Left cardiac atrium (tissue), 4 donors: Measurements from ENCODE around the gene AKR7A3. TPM values are rescaled to one million over a fixed set of nuclear protein-coding genes. Genes with fewer than 3 reads are reported as not detected.
"Not testable (repeated sequence)": the region's sequence is repeated elsewhere in the genome, so short reads cannot be mapped to it uniquely, and the experiment has no call there.

Experiments
- ATAC-seq, 2 donors: fragments of 200-7000 bp; cut with Tn5 transposase; one replicate each; pipeline ENCODE4 v1.9.1; 2020; ENCODE audit warnings: mild to moderate bottlenecking in 2 of 2, moderate library complexity in 2 of 2
- DNase-seq: peaks from one replicate; pipeline ENCODE4 v3.0.0-alpha.2; 2020
- intact Hi-C, 2 donors: fragments of 100-400 bp; cut with DNase I; formaldehyde crosslinking; loops; one replicate each; pipeline versions ENCODE4 v1.14.1 to v1.15.1; 2022 to 2023
- long read RNA-seq: library from polyadenylated mRNA; unstranded; transcript quantifications from one replicate; pipeline ENCODE4 v2.0.0, GENCODE V29; 2021
- total RNA-seq, 2 donors: library from RNA; stranded (reverse); fragmentation: NEBNext Ultra II Directional; extraction: Animal tissue kit (Norgen Biotek cat#: 25700); gene quantifications; one replicate each; pipeline ENCODE4 v1.2.1, GENCODE V29; 2021
- donor health status: DM: no; HTN: yes; CAD: no.
- donor health status: DM: no; HTN: yes; CAD: no; lungs with severe emphysema.
- donor health status: DM: yes; HTN: yes; CAD: no.
- donor health status: Dilated cardiomyopathy.

The AKR7A3 gene
- total RNA-seq: under 1 TPM in 1 of 2 donors, not detected in 1; 0.12 TPM
- long read RNA-seq, partial matches to known transcripts: 0 of 2 reads
- long read RNA-seq, other reads (novel, unspliced or antisense): 2 of 2 reads

DNA sequence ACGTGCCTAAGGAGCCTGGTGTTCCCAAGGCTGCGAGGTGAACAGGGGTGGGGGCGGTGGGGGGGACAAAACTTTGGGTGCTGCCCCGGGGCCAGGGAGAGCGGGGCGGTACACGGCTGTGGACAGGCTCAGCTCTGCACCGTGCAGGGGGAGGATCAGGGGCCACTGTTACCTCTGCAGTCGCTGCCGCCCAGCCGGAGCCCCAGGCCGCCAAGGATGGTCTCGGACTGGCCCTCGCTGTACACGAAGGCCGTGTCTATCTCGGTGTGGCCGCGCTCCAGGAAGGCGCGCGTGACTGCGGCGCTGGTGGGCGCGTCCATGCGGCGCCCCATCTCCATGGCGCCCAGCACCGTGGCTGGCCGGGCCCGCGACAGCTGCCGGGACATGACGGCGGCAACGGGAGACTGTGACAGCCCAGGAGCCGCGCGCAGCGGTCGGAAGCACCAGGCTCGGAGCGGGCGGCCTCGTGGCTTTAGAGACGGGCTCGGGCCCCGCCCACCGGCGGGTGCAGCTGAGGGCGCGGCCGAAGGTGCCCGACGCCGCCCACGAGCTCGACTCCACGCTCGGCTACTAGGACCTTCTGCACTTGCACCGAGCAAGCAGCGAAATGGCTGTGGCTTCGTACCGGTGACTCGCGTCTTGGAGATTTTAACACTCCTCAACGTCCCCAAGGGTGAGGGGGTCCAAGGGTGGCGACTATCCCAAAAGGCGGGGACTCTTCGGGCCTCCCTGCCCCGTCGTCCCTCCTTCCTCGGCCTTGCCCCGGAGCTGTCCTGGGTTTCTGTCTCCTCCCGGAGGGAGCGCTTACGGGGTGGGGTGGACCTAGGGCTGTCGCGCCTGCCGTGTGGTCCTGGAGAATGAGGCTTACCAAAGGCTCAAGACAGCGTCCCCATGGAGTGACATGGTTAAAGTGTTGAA, at the start of gene AKR7A3:
Gene AKR7A3, minus strand, starts transcription at position 447 of the 918 bp plus-strand sequence. Its CDS starts 61 bp downstream, at position 386.
- intact Hi-C loops: not testable (repeated sequence)
- peak; percentile 89 to 93 for ATAC-seq
- DNase-seq: peak; percentile 67

DNA sequence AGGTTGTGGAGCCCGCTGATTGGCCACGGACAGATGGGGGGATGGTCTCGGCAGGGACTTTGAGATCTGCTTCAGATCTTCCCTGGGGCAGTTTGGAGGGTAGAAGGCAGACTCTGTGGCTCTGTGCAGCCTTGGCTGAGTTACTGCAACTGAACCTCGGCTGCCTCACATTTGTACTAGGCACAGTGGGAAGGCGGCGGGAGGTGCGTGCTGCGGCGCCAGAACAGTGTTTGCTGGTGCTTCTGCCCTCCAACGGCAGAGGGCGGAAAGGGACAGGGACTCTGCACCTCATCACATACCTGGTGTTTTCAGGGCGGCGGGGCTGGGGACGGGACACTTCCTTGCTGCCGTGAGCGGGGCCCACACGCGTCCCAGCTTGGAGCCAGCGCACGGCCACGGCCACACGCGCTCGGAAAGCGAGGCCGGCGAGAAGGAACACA, 49.8 kb upstream of the AKR7A3 start:
- no peak for DNase-seq
- ATAC-seq: no peak
- intact Hi-C loops: no loop called here

DNA sequence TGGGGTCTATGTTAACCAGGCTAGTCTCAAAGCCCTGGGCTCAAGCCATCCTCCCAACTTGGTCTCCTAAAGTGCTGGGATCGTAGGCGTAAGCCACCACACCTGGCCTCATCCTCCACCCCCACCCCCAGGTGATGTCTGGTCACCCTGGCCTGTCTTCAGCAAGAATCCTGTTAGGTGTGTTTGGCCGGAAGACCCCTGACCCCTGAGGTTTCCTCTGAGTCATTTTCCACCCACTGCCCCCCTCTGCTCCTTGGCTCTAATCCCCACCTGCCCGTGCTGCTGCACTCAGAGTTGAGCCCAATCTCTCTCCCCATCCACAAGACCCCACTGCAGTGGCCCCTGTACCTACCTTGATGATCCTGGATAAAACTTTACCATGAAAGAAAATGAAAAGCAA, 48.7 kb upstream of the AKR7A3 start:
- intact Hi-C loops: no loop called here
- ATAC-seq (no peak), DNase-seq (no peak)

DNA sequence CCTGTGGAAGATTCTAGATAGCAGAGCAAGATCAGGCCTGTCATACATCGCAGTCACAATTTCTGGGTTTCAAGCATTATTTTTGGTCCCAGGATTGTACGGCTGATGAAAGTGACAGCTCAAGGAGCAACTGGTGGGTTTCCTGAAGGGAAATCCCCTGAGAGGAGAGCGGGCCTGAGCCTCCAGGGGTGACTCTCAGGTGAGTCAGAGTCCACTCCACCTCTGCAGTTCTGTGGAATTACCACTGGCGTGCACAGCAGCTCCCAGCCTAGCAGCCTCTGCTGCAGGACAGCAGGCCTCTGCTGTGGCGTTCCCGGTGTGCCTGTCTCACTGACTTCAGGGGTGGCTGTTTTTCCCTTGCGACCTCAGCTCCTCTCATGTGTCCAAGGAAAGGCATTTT, 48.0 kb upstream of the AKR7A3 start:
- DNase-seq (no peak), ATAC-seq (no peak)
- intact Hi-C loops: no loop called here

DNA sequence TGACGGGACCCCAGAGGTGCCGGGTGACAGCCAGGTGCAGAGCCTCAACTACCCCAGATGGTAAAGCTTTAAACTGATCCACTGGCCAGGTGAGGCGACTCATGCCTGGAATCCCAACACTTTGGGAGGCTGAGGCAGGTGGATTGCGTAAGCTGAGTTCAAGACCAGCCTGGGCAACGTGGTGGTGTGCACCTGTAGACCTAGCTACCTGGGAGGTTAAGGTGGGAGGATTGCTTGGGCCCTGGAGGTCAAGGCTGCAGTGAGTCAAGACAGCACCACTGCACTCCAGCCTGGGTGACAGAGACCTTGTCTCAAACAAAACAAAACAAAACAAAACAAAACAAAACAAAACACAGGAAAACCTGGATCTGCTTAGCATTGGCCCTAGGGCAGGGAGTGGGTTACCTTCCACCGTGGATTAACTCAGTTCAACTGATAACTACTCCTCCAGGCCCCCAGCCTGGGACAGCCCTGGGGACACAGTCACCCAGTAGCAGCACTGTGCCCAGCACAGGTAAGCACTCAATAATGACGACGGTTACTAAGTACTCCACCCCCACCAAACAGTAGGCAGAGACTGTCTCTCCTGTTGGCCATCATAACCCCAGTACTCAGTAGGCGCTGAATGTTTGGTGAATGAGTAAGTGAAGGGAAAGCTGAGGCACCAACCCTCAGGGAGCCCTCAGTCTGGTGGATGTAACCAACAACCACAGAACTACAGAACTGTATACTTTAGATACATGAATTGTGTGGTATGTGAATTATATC, 45.2 kb upstream of the AKR7A3 start:
- intact Hi-C loops: no loop called here
- DNase-seq: no peak

DNA sequence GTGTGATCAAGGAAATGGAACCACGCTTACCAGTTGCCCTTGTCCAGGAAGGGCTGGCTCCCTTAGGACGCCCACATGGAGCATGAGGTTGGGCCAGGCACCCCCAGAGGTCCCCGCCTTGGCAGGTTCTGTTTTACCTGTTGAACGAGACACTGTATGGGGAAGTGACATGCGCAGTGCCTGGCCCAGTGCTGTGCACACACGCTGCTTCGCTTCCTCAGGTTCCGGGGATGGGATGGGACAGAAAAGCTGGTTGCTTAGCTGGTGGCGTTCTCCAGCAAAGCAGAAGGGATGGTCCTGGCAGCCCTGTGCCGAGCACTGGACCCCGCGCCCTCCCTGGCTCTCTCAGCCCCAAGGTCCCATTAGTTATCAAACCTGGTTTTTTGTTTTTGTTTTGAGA, 44.3 kb upstream of the AKR7A3 start:
- intact Hi-C loops: no loop called here
- ATAC-seq (no peak), DNase-seq (no peak)

More for the DNA sequence above, 45.2 kb upstream of the AKR7A3 start:
- no peak for ATAC-seq

DNA sequence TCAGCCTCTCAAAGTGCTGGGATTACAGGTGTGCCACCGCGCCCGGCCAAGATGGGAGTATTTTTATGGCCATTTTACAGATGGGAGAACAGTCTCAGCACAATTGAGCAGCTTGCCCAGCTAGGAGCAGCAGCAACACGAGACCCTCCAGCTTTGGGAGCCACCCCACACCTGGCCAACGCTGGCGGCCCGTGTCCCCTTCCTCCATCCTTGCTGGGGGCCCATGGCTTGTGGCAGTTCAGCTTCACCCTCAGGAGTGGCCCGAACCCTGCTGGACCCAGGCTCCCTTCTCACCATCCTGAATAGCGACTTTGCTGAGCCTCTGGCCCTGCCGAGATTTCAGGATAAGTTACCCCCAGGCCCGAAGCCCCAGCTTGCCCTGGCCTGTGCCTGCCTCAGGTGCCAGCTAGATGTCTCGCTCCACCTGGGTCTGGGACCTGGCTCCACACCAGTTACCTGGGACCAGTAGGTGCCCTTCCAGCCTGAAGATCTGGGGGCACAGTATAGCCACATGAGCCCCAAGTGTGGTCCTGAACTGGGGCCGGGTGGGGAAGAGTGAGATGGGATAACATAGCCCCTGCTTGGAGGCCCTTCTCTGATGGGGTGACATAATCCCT, 42.8 kb upstream of the AKR7A3 start:
- no peak for ATAC-seq
- intact Hi-C loops: no loop called here
- no peak for DNase-seq

DNA sequence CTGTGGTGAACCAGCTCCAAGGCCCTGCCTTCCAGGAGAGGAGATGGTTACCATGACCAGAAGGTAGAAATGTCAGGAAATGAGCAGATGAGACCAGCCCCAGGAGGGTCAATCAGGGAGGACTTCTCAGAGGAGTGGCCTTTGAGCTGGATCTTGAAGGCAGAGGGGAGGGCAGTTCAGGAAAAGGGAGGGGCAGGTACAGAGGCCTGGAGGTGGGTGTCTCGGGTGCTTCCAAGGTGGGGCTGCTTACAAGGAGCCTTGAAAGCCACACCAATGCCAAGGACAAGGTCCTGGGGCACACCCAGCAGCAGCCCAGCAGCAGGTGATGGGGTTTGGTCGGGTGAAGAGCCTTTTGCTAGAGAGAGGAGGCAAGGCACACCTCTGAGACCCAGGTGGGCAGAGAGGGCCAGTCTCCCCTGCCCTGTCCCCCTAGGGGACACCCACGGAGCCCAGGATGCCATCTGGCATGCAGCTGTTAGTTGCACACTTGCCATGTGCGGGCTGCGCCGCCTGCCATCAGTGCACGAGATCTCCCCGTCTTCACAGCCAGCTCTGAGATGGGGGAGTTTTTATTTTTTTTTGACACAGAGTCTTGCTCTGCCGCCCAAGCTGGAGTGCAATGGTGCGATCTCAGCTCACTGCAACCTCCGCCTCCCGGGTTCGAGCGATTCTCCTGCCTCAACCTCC, 42.0 kb upstream of the AKR7A3 start:
- intact Hi-C loops: no loop called here
- DNase-seq (no peak), ATAC-seq (no peak)

DNA sequence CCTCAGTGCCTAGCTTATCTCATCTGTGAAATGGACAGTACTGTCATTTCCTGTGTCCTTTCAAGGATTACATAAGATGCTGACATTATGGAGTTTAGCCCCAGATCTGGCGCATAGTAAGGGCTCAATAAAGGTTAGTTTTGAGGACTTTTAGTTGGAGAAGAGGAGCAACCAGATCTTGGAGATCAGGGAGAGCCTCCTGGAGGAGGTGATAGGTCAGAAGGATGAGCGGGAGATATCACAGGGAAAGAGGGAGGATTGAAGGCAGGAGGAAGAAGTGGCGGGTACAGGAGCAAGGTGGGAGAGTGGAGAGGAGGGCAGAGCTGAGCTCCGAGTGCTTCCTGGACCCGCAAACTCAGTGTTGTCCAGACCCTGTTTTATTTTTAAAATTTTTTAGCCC, 41.0 kb upstream of the AKR7A3 start:
- no peak for ATAC-seq
- DNase-seq: no peak
- intact Hi-C loops: no loop called here

DNA sequence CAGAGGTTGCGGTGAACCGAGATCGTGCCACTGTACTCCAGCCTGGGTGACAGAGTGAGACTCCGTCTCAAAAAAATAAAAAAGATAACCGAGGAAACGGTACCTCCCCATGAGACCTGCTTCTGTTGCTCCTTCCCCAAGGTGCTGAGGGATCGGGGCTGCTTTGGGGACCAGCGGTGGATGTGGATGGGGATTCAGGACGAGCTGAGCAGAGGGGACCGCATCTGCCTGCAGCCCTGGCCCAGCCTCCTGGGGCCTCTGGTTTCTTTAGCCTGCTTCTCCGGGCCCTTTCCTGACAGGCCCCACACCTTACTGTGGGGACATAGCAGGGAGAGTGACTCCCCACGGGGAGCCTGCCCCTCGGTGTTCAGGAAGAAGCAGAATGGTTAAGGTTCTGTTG, 40.6 kb upstream of the AKR7A3 start:
- intact Hi-C loops: no loop called here
- ATAC-seq: no peak

DNA sequence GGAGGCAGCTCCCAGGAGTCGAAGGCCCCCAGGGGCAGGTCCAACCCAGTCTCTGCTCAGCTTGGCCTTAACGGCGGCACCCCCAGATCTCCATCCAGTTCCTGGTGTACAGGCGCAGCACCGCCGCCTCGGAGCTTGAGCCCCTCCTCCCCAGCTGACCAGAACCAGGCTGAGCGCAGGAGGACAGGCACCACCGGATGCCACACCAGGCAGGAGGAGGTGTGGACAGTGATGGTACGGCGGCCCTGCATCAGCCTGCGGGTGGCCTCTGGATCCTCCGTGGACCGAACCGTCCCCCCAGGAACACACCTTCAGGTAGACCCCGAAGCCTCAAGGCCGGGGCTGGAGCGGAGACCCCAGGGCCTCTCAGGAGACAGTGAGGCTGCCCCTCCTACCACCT, 39.9 kb upstream of the AKR7A3 start:
- intact Hi-C loops: no loop called here
- no peak for ATAC-seq
- no peak for DNase-seq

More for the DNA sequence above, 40.6 kb upstream of the AKR7A3 start:
- no peak for DNase-seq

DNA sequence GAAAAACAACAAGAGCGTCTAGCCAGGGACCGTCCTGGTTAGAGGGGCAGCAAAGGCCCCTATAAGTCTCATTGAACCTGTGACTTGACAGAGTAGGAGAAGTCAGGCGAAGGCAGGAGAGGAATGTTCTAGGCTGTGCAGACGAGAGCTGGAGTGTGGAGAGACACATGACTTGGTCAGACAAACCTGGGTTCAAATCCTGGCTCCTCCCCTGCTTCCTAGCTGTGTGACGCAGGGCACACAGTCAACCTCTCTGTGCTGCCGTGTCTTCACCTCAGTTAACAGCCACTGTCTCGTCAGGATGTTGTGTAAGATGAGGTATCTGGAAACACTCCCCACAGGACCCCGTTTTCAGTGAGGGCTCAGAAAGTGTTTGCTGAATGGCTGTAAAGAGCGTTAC, 39.2 kb upstream of the AKR7A3 start:
- no peak for DNase-seq
- no peak for ATAC-seq
- intact Hi-C loops: no loop called here

DNA sequence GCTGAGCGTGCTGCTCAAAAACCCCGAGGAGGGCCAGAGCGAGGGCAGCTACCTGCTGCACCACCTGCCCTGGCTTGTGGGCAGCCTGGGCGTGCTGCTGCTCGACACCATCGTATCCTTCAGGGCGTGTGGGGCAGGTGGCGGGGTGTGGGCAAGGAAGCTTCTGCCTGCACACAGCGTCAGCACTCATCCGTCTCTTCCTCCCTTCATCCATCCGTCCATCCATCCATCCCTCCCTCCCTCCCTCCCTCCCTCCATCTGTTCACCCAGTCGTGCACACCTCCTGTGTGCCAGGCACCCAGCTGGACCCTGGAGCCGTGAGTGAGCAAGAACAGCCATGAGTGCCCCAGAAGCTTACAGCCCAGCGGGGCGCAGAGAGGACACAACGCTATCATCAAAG, 38.7 kb upstream of the AKR7A3 start:
- intact Hi-C loops: no loop called here
- DNase-seq (no peak), ATAC-seq (no peak)

DNA sequence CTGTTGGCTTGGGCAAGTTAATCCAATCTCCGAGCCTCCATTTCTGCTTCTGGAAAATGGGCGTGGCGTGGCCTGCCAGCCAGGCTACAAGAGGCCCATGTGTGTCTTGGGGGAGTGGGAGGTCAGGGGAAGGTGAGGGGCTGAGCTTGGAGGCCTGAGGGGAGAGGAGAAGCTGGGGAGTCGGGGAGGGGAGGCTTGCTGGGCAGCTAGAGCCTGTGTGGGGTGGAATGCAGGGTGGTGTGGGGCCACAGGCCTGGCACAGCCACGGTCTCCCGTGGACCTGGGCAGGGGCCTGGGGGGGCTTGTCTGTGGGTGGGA, 38.1 kb upstream of the AKR7A3 start:
- intact Hi-C loops: no loop called here
- DNase-seq: no peak
- ATAC-seq: no peak

DNA sequence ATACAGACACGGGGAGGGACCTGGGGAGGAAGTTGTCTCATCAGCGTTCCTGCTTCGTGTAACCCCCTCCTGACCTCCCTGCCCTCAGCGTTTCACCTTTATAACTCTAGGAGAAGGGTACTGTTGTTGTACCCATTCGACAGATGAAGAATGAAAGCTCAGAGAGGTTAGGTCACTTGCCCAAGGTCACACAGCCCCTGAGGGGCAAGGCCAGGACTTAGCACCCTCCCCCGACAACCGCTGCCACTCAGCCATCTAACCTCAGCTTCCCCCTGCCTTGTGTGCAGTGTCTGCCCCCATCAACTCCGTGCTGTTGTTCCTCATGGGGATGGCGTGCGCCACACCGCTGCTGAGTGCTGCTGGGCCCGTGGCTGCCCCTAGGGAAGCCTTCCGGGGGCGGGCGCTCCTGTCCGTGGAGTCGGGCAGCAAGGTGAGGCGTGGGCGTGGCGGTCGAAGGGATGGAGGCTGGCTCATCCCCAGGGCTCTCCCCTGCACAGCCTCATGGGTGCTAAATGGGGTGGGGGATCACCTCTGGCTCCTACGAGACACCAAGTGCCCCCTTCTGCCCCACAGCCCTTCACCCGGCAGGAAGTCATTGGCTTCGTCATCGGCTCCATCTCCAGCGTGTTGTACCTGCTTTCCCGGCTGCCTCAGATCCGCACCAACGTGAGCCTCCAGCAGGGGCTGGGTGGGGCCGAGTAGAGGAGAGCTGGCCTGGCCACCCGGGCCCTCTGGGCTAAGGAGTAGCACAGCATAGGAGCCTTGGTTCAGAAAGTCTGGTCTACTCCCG, 37.6 kb upstream of the AKR7A3 start:
- DNase-seq (no peak), ATAC-seq (no peak)
- intact Hi-C loops: no loop called here

DNA sequence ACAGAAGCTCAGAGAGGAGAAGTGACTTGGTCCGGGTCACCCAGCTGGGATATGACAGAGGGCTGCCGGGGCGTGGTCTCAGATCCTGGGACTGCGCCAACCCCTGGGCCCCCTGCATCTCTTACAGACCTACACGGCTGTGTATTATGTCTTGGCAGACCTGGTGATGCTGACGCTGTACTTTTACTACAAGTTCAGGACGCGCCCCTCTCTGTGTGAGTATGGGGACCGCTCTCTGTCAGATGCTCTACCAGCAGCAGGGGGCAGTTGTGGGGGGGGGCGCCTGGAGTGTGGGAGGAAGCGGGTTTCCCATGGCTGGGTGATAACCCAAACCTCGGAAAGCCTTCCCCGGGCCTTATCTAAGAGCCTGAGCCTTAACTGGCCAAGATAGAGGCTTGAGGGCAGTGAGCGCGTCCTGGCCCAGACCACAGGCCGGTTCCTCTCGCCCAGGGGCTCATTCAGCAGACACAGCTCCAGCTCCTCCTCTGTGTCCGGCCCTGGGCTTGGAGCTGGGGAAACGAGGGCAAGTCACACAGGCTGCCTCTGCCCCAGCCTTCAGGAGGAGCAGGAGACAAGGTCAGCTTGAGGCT, 36.9 kb upstream of the AKR7A3 start:
- intact Hi-C loops: no loop called here

DNA sequence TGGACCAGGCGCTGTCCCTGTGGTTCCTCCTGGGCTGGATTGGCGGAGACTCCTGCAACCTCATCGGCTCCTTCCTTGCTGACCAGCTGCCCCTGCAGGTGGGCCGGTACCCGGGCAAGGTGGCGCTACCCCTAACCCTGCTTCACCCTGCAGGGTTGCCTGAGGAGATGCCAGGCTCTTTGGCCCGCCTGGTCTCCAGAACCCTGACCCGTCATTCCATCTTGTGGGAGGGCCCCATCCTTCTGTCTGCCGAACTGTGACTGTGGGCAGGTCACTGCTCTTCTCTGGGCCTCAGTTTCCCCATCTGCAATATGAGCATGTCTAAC, 36.1 kb upstream of the AKR7A3 start:
- DNase-seq (no peak), ATAC-seq (no peak)
- intact Hi-C loops: no loop called here

More for the DNA sequence above, 36.9 kb upstream of the AKR7A3 start:
- ATAC-seq: no peak
- no peak for DNase-seq

DNA sequence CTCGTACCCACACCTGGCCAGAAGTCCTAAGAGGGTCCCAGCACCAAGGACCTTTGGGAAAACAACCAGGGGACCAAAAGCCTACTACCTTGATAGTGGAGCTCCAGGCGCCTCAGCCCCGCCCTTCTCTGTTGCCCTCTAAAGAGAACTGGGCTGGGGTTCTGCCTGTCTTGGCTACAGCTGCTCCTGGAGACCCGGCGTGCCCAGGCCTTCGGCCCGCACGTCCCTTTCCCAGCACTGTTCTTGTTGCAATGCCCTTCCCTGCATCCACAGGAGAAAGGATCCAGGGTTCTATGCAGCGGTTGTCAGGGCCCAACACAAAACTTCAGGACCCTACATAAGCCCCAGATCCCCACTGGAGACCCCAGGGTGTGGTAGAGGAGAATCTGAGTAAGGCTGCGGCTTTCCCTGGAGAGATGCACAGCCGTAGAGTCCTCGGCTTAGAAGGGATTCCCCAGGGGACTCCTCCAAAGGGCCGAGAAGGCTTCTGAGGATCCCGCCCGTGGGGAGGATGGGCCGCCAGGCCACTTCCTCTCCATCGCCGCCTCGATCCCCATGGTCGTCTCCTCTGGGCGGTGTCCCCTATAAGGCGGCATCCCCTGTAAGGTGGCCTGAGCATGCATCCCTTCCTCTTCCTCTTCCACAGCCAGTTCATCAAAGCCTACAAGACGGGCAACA, 35.6 kb upstream of the AKR7A3 start:
- no peak for DNase-seq
- intact Hi-C loops: no loop called here
- no peak for ATAC-seq
